ENCODE data around the gene ULK4.
A peak's percentile ranks its signal among the peaks of the same experiment; 100 is the strongest.
"Not testable (repeated sequence)": the region's sequence is repeated elsewhere in the genome, so short reads cannot be mapped to it uniquely, and the experiment has no call there.

ULK4 gene

DNA sequence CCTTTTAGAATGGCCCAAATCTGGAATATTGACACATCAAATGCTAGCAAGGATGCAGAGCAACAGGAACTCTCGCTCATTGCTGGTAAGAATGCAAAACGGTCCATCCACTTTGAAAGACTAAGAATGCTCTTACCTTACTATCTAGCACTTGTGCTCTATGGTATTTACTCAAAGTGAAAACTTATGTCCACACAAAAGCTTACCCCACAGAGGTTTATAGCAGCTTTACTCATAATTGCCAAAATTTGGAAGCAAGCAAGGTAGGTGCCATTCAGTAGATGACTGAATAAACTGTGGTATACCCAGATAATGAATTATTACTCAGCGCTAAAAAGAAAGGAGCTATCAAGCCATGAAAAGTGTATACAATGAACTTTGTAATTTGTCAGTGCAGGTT lies 666.2 kb downstream of the ULK4 start:
- DNase-seq = no peak

DNA sequence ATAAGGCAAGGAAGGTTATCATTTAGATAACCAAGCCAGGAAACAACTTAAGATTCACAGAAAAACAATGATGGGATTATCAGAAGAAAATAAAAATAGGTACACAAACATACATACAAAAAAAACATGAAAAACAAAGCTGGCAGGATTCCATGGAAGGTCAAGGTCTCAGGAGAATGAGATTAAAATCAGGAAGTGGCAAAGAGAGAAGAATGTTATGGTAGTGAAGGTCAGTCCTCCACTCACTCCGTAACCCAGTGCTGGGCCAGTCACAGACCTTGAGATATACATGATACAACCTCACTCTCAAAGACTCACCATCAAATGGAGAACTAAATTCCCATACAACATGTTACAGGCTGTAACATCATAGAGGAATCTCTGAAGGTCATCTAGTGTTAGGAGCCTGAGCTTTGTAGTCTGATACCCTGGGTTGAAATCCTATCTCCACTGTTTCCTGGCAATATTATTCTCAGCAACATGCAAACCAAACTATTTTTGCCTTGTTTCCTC lies 668.7 kb downstream of the ULK4 start:
- DNase-seq = no peak

DNA sequence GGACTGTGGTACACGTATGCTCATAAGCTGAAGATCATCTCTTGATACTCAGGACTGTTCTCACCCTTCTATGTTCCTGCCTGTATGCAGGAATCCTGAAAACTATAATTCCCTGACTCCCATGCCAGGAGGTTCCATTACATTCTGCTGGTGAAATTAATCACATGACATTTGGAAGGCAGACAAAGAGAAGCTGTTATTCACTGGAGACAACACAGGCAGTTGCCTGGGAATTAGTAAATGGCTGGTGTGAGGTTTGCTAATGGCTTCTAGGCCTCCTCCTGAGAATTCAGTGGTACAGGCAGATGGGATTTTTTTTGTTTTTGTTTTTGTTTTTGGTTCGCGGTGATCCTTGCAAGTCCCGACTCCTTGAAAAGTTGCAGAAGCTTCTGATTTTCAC lies 671.2 kb downstream of the ULK4 start:
- no peak for DNase-seq

DNA sequence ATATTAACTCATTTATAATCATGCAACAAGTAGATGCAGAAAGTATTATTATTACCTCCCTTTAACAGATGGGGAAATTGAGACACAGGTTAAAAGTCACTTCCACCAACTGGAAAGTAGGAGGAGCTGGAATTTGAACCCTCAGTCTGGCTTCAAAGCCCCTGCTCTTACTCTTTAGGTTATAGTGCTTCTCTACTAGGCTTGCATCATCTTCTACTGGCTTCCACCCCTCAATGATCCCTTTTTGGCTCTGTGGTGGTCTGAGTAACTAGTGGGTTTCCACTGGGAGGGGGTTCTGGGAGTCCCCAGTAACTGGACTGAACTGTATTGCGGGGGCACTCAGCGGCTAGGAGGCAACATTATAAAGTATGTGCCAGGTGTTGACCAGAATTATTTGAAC lies 671.6 kb downstream of the ULK4 start:
- DNase-seq = no peak

- DNase-seq = no peak
Observed at GRCh38 chr3:41288785-41289184, 673.1 kb downstream of the ULK4 start.

- DNase-seq = no peak
Observed at GRCh38 chr3:41286305-41286704, 675.6 kb downstream of the ULK4 start.

- not testable (repeated sequence) for DNase-seq
Observed at GRCh38 chr3:41284934-41285333, 677.0 kb downstream of the ULK4 start.

- no peak for DNase-seq
Observed at GRCh38 chr3:41277790-41278465, 684.0 kb downstream of the ULK4 start.

DNA sequence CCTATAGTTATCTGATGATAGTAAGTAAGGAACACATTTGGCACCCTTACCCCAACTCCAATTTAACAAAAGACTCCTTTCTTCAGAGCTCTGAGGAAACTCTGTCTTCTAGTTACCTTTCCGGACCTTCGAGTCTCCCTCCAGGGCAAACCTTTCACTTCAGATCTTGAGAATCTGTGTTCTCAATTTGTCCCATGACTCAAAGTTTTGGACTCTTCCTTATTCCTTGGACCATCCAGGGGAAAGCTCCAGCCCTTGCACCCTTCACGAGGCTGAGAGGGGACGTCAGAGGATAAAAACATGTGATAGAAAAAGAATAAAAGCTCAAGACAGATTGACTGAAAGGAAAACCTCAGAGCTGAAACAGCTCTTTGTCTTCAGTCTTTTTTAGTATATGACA lies 685.7 kb downstream of the ULK4 start:
- no peak for DNase-seq

- peak; percentile 42 for DNase-seq
Observed at GRCh38 chr3:41274944-41275668, 686.8 kb downstream of the ULK4 start.

GRCh38 chr3:41272667-41273066 lies 689.2 kb downstream of the ULK4 start:
- DNase-seq = no peak

DNA sequence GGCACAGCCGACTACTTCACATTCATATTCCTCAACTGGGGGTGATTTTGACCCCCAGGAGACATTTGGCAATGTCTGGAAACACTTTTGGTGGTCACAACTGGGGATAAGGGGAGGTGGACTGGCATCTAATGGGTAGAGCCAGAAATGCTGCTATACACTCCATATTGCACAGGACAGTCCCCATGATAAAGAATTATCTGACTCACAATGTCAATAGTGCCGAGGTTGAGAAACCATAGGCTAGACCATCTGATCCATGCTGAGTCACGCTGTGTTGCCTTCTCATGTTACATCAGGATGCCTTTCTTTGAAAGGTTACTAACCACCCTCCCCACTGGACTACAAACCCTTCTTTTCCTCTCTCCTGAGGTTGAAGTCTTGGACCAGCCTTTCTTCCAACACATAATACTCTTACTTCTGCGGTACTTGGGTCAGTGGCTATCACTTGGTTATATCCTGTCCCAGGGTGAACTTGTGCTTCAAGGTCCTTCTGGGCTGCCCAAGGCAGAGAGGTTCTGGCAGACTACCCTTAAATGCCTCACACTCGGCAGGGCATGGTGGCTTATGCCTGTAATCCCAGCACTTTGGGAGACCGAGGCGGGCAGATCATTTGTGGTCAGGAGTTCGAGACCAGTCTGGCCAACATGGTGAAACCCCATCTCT lies 693.8 kb downstream of the ULK4 start:
- DNase-seq = peak; percentile 94

GRCh38 chr3:41265823-41266273 lies 696.1 kb downstream of the ULK4 start:
- peak; percentile 96 for DNase-seq

DNA sequence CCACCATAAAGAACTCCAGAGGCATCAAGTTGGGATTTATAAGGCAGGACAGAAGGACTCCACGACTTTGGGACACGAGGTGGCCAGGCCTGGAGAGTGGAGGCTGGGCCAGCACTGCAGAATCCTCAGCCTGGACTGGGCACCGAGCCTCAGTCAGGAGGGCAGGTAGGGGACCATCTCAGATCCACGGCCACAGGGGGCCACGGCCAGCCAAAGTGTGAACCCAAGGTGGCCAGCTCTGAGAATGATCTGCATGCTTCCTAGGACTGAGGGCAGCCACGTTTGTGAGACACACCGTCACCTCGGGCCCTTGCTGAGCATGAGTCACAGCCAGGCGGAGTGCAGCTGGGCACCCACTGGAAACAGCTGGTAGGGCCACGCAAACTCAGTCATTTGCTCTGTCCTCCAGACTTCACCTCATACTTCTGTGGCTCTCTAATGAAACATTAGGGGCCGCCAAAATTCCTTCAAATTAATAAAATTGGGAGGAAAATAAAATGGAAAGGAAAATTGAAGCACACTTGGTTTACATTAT lies 696.8 kb downstream of the ULK4 start:
- peak; percentile 39 for DNase-seq

DNA sequence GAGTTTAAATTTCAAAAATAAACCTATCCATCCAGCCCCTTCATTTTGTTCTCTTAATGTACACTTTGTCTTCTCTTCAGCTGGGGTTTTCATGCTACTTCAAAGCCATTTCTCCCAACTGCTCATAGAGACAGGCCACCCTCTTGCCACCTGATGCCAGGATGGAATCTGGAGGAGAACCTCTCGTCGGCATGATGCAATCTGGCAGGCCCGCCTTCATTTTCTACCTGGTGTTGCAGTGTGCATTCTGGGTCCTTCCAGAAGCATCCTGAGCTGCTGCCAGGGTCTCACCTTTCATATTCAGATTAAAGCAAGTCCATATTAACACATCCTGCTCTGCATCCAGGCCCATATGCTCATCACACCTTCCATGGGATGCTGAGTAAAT lies 701.8 kb downstream of the ULK4 start:
- no peak for DNase-seq

DNA sequence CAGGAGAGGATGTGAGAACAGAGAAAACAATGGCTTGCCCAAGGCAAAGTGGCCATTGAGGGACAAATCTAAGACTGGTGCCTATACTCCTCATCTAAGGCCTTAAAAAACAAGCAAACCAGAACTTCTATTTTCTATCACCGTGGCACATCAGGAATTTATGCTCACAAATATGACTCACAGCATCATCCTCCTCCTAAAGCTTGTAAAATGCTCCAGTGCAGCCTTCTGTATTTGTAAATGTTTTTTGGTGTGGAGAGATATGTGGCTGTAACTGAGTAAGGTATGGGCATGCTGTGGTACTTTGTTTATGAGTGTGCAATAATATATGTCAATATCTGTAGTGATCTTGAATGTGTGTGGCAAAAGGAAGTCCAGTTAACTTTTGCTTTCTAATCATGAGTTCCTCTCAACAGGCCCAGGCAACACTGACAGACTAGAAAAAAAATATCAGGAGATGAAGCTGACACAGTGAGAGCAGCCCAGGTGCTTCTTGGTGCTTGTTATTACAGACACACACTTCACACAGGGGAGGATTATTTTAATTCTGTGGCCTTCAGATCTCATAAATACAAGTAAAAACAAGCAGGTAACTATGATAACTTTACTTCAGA lies 702.3 kb downstream of the ULK4 start:
- peak; percentile 47 for DNase-seq

DNA sequence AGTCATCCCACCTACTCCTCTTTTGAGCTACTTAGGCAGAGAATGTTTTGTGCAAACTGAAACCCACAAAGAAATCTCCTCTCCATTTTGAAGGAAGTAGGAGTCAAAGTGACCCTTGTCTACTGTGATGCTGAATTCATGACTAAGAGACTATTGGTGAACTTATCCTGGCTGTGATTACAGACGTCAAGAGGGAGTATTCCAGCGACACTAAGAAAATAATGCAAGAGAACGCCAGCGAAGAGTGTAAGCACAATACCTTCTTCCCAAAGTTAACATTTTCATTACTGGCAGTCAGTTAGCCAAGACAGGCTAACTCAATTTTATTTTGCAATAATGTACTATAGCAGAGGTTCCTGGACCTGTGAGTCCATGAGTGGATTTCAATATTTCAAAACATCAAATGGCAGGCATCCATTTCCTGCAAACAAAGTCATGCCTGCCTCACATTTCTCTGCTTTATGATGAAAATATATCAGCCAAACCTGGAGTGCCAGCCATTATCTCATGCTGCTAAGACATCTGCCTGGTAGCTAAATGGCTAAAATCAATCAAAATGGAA lies 703.6 kb downstream of the ULK4 start:
- no peak for DNase-seq

GRCh38 chr3:41251593-41251992 lies 710.3 kb downstream of the ULK4 start:
- DNase-seq = no peak

- DNase-seq = no peak
Observed at GRCh38 chr3:41250825-41251224, 711.1 kb downstream of the ULK4 start.

- no peak for DNase-seq
Observed at GRCh38 chr3:41249318-41249717, 712.6 kb downstream of the ULK4 start.

GRCh38 chr3:41248525-41248924 lies 713.4 kb downstream of the ULK4 start:
- no peak for DNase-seq

Data from fibroblast of skin of abdomen (primary cell).